ENCODE results near the gene C4BPA. TPM values are rescaled to one million over a fixed set of nuclear protein-coding genes. Genes with fewer than 3 reads are reported as not detected.

The C4BPA gene
- total and polyA plus RNA-seq, 9 of the 15 experiments (the other 6 are each of a cell fraction or from before 2014, with no cell fraction given) = 0.04 to 0.22 (median 0.11) TPM; not detected in 3

GRCh38 chr1:207064561-207064960 is 39.5 kb upstream of the C4BPA start (continued):
- TF ChIP-seq ZHX1 (conservative IDR thresholded peaks at IDR 0.05; ENCODE audit: low read length) (no peak), LCOR (CRISPR knock-in tag; IDR thresholded peaks at IDR 0.05) (no peak), ZBTB17 (CRISPR knock-in tag; IDR thresholded peaks at IDR 0.05) (no peak), MAFF (IDR thresholded peaks at IDR 0.05; ENCODE audit: low read length) (no peak), MTA2 (IDR thresholded peaks at IDR 0.05; ENCODE audit: low read depth) (no peak)
- TF ChIP-seq, protein P1, sequence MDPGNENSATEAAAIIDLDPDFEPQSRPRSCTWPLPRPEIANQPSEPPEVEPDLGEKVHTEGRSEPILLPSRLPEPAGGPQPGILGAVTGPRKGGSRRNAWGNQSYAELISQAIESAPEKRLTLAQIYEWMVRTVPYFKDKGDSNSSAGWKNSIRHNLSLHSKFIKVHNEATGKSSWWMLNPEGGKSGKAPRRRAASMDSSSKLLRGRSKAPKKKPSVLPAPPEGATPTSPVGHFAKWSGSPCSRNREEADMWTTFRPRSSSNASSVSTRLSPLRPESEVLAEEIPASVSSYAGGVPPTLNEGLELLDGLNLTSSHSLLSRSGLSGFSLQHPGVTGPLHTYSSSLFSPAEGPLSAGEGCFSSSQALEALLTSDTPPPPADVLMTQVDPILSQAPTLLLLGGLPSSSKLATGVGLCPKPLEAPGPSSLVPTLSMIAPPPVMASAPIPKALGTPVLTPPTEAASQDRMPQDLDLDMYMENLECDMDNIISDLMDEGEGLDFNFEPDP (CRISPR knock-in tag; IDR thresholded peaks at IDR 0.05) = no peak

DNA sequence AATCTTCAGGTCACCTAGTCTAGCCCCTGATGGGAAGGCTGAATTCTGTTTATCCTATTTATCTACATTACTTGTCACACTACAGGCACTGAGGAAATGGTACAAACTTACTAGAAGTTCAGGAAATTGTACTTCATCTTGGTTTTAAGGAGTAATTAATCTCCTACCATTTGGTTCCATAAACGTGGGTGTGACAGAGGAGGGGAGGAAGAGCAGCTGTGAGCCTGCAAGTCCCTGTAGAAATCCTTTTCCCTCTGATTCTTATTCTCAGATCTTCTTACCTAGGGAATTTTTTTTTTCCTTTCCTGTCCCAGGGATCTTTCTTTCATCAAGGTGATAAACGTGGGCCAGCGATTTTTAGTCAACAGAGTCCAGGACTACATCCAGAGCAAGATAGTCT is 36.8 kb upstream of the C4BPA start:
- CTCF ChIA-PET (ENCODE audit: low intra/inter-chr PET ratio) = no interaction called here
- H3K4me2 ChIP-seq (ENCODE audit: insufficient read depth, low read length) = no peak overlapping the region
- H3K9ac ChIP-seq (ENCODE audit: insufficient read depth in 1 of 2, low read depth in 2 of 2, low read length in 2 of 2) = no peak overlapping the region
- no peaks in the 10 kb centered on the region for H3K79me2 ChIP-seq (ENCODE audit: control insufficient read depth, insufficient read depth, low read length)
- peaks cover 83% of the 10 kb centered on the region for H3K36me3 ChIP-seq (ENCODE audit: control insufficient read depth, insufficient read depth, low read length)
- no peaks in the 10 kb centered on the region for H3K9me1 ChIP-seq (ENCODE audit: control insufficient read depth, insufficient read depth, low read length)
- intact Hi-C loops (cut with micrococcal nuclease) = no loop called here
- H3K9me3 ChIP-seq (replicated peaks; ENCODE audit: control insufficient read depth, insufficient read depth, low read depth, low read length) = no peaks in the 10 kb centered on the region
- H3K27ac ChIP-seq (ENCODE audit: extremely low read depth, low read depth, low read length) = no peak overlapping the region
- 10% methylated on average over 3 of the region's 3 CpGs for whole genome bisulfite sequencing (ENCODE audit: insufficient coverage, low coverage, missing lambda C conversion rate)
- H2AFZ ChIP-seq (ENCODE audit: low read depth, low read length) = no peak overlapping the region
- no peak overlapping the region for H3K4me3 ChIP-seq
- POLR2A ChIA-PET = interaction anchor here (0.6 to 0.8 kb wide), 2 partner anchors 27 to 408 kb away, joined by 3 read pairs; no protein-coding TSS in a partner anchor
- H3K4me1 ChIP-seq (replicated peaks in 1 of 2; ENCODE audit: control insufficient read depth in 2 of 2, insufficient read depth in 2 of 2, low read length in 2 of 2) = no peaks in the 10 kb centered on the region
- FAIRE-seq = no peak
- DNase-seq (ENCODE audit: extremely low read depth in 1 of 4, low spot score in 3 of 4) = no peak
- no TSS peak for BruUV-seq (replicated peaks)
- H4K20me1 ChIP-seq (replicated peaks; ENCODE audit: control insufficient read depth, insufficient read depth, low read length) = no peaks in the 10 kb centered on the region
- in situ Hi-C loops (cut with MboI) = no loop called here
- no peaks in the 10 kb centered on the region for H3K27me3 ChIP-seq (ENCODE audit: control insufficient read depth in 2 of 2, insufficient read depth in 2 of 2, low read length in 2 of 2)
- no peak for ATAC-seq
- TF ChIP-seq ZNF165 (CRISPR knock-in tag; IDR thresholded peaks at IDR 0.05; ENCODE audit: borderline replicate concordance) (no peak), NR0B1 (IDR thresholded peaks at IDR 0.05; ENCODE audit: partially characterized antibody) (no peak), BACH1 (tag; IDR thresholded peaks at IDR 0.05) (no peak), SUPT5H (IDR thresholded peaks at IDR 0.05) (no peak), HEY1 (CRISPR knock-in tag; IDR thresholded peaks at IDR 0.05; ENCODE audit: borderline replicate concordance) (no peak), RCOR1 (IDR thresholded peaks at IDR 0.05; ENCODE audit: borderline replicate concordance in 1 of 2, low read depth in 2 of 2, low read length in 2 of 2) (no peak), LCOR (CRISPR knock-in tag; IDR thresholded peaks at IDR 0.05) (no peak), ZBTB5 (IDR thresholded peaks at IDR 0.05) (no peak)
- TF ChIP-seq, protein P1 (CRISPR knock-in tag; IDR thresholded peaks at IDR 0.05) = no peak

All from K562 (cell line).